GM23338 (cell line): ENCODE measurements around the gene TMEM191C. TPM values are rescaled to one million over a fixed set of nuclear protein-coding genes. Genes with fewer than 3 reads are reported as not detected.
A peak's percentile ranks its signal among the peaks of the same experiment; 100 is the strongest.
"Not testable (repeated sequence)": the region's sequence is repeated elsewhere in the genome, so short reads cannot be mapped to it uniquely, and the experiment has no call there.

Experiments
- ATAC-seq: fragments of 200-7000 bp; cut with Tn5 transposase; 3 replicates; pipeline ENCODE4 v1.9.1; 2020
- DNase-seq: peaks from one replicate; pipeline ENCODE4 v3.0.0-alpha.2; 2015; ENCODE audit warnings: low spot score
- H2AFZ ChIP-seq: fragments of 200-600 bp; sonication (generic); 2 replicates; pipeline ENCODE4 v1.8.0; 2016; ENCODE audit warnings: antibody characterized with exemption, mild to moderate bottlenecking, moderate library complexity
- H3F3A ChIP-seq: fragments of 200-600 bp; sonication (generic); replicated peaks from 2 replicates; pipeline ENCODE4 v1.8.0; 2017; ENCODE audit warnings: antibody characterized with exemption, mixed run types, low read depth
- H3K27ac ChIP-seq: fragments of 200-600 bp; sonication (generic); 2 replicates; pipeline ENCODE4 v1.6.1; 2016; ENCODE audit warnings: low read depth
- H3K27me3 ChIP-seq: fragments of 200-600 bp; sonication (generic); 2 replicates; pipeline ENCODE4 v1.8.0; 2016; ENCODE audit warnings: mild to moderate bottlenecking, mixed run types, moderate library complexity; ENCODE audit not compliant: insufficient read depth
- H3K36me3 ChIP-seq: fragments of 200-600 bp; sonication (generic); 2 replicates; pipeline ENCODE4 v1.8.0; 2016; ENCODE audit warnings: mild to moderate bottlenecking; ENCODE audit not compliant: insufficient read depth
- H3K4me1 ChIP-seq: fragments of 200-600 bp; sonication (generic); 2 replicates; pipeline ENCODE4 v1.8.0; 2016; ENCODE audit warnings: mild to moderate bottlenecking, moderate library complexity; ENCODE audit not compliant: insufficient read depth
- H3K4me2 ChIP-seq: fragments of 200-600 bp; sonication (generic); 2 replicates; pipeline ENCODE4 v1.7.1; 2017; ENCODE audit warnings: mixed run types
- H3K4me3 ChIP-seq: fragments of 200-600 bp; sonication (generic); 2 replicates; pipeline ENCODE4 v1.6.1; 2016; ENCODE audit warnings: mixed run types
- H3K79me2 ChIP-seq: fragments of 200-600 bp; sonication (generic); replicated peaks from 2 replicates; pipeline ENCODE4 v1.8.0; 2017; ENCODE audit warnings: mild to moderate bottlenecking; ENCODE audit not compliant: insufficient read depth
- H3K9me2 ChIP-seq: fragments of 200-600 bp; sonication (generic); 2 replicates; pipeline ENCODE4 v1.8.0; 2017; ENCODE audit not compliant: insufficient read depth
- H4K20me1 ChIP-seq: fragments of 200-600 bp; sonication (generic); replicated peaks from 2 replicates; pipeline ENCODE4 v1.8.0; 2017; ENCODE audit warnings: mild to moderate bottlenecking; ENCODE audit not compliant: insufficient read depth
- H3K27ac Mint-ChIP-seq: 2 replicates; pipeline ENCODE4 v1.8.0; 2020; ENCODE audit warnings: inconsistent platforms, mild to moderate bottlenecking, moderate library complexity, mixed read lengths
- H3K27me3 Mint-ChIP-seq: 3 replicates; pipeline ENCODE4 v1.8.0; 2022; ENCODE audit warnings: low read depth, mild to moderate bottlenecking, moderate library complexity, mixed read lengths, inconsistent platforms; ENCODE audit not compliant: insufficient read depth, poor library complexity
- H3K36me3 Mint-ChIP-seq: 3 replicates; pipeline ENCODE4 v1.8.0; 2021; ENCODE audit warnings: low read depth, mild to moderate bottlenecking, inconsistent platforms, moderate library complexity, mixed read lengths
- H3K4me1 Mint-ChIP-seq: 3 replicates; pipeline ENCODE4 v1.8.0; 2020; ENCODE audit warnings: mild to moderate bottlenecking, inconsistent platforms, mixed read lengths
- H3K4me3 Mint-ChIP-seq: 3 replicates; pipeline ENCODE4 v1.8.0; 2021; ENCODE audit warnings: moderate library complexity, mild to moderate bottlenecking, inconsistent platforms, mixed read lengths
- H3K9me3 Mint-ChIP-seq: 3 replicates; pipeline ENCODE4 v1.8.0; 2020; ENCODE audit warnings: moderate library complexity, mild to moderate bottlenecking, inconsistent platforms, mixed read lengths
- polyA plus RNA-seq: library from polyadenylated mRNA; unstranded; fragments of >200 nt; fragmentation: Nextera tagmentation; extraction: Ambion mirVana; gene quantifications from 2 replicates; pipeline ENCODE4 v1.2.1, GENCODE V29; 2016
- total RNA-seq: library from RNA; depleted of rRNA; stranded (reverse); fragments of >200 nt; shearing (Covaris generic); gene quantifications from 2 replicates; pipeline ENCODE4 v1.2.3, GENCODE V29; 2014

The TMEM191C gene
- total and polyA plus RNA-seq, 2 experiments from 2014 or later: 2.8 to 6.1 TPM

GRCh38 chr22:21434378-21435233 is 32.6 kb upstream of the TMEM191C start:
- not testable (repeated sequence) for H3K4me3 ChIP-seq, H3F3A ChIP-seq, H3K4me2 ChIP-seq, H3K27ac Mint-ChIP-seq, H3K9me2 ChIP-seq, H4K20me1 ChIP-seq, H3K4me1 Mint-ChIP-seq, DNase-seq, H3K27ac ChIP-seq, H3K79me2 ChIP-seq, H2AFZ ChIP-seq, H3K36me3 Mint-ChIP-seq, H3K9me3 Mint-ChIP-seq, ATAC-seq, H3K36me3 ChIP-seq, H3K27me3 Mint-ChIP-seq, H3K4me1 ChIP-seq, H3K27me3 ChIP-seq, H3K4me3 Mint-ChIP-seq

DNA sequence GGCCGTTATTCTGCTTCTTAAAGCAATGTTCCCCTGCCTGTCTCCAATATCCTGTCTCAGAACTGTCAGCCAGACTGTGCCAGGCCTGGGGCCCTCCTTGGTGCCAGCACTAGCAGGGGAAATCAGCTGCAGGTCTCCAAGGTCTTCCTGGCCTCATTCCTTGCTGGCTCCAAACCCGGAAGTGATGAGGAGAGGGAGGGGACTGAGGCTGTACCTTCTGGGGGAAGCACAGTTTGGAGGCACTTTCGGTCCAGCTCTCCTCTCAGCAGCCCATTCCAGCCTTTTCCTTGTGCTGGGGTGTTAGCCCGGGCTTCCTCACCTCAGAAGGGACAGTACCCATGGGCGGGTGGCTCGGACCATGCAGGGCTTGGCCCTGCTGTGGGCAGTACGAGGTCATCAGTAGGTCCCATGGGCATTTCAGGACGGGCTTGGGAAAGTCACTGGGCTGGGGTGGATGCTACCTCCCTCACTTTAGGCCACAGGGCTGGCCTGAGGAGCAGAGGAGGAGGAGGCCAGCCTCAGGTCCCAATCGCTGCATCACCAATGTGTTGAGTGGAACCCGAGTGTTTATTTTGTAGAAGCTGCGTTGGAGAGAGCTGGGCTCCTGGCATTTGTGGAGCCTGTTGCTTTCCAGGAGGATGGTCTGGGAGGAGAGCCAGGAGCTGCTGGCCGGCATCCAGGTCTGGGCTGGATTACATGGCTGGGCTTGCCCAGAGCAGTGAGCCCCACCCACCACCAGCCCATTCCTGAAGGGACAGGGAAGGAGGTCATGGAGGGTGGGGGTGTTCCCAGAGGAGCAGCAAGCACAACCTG is 31.0 kb upstream of the TMEM191C start:
- not testable (repeated sequence) for H3K36me3 Mint-ChIP-seq

GRCh38 chr22:21438013-21438412 is 29.2 kb upstream of the TMEM191C start:
- H3K4me3 ChIP-seq, H3K9me2 ChIP-seq, H3K27ac Mint-ChIP-seq, ATAC-seq, H2AFZ ChIP-seq, DNase-seq, H3K4me1 Mint-ChIP-seq, H3K27ac ChIP-seq, H3K27me3 ChIP-seq, H4K20me1 ChIP-seq, H3K27me3 Mint-ChIP-seq, H3K36me3 Mint-ChIP-seq, H3K4me3 Mint-ChIP-seq, H3K4me1 ChIP-seq, H3K4me2 ChIP-seq, H3K9me3 Mint-ChIP-seq, H3K36me3 ChIP-seq, H3K79me2 ChIP-seq, H3F3A ChIP-seq: not testable (repeated sequence)

More for the DNA sequence above, 31.0 kb upstream of the TMEM191C start:
- H3K27ac Mint-ChIP-seq, H4K20me1 ChIP-seq, H3K4me1 ChIP-seq, H3K4me1 Mint-ChIP-seq, H3K27me3 ChIP-seq, H3K79me2 ChIP-seq, DNase-seq, H3K27ac ChIP-seq, H3K4me3 ChIP-seq, H3K9me3 Mint-ChIP-seq, H2AFZ ChIP-seq, H3K27me3 Mint-ChIP-seq, H3K4me3 Mint-ChIP-seq, ATAC-seq, H3K4me2 ChIP-seq, H3K9me2 ChIP-seq, H3F3A ChIP-seq, H3K36me3 ChIP-seq: not testable (repeated sequence)

DNA sequence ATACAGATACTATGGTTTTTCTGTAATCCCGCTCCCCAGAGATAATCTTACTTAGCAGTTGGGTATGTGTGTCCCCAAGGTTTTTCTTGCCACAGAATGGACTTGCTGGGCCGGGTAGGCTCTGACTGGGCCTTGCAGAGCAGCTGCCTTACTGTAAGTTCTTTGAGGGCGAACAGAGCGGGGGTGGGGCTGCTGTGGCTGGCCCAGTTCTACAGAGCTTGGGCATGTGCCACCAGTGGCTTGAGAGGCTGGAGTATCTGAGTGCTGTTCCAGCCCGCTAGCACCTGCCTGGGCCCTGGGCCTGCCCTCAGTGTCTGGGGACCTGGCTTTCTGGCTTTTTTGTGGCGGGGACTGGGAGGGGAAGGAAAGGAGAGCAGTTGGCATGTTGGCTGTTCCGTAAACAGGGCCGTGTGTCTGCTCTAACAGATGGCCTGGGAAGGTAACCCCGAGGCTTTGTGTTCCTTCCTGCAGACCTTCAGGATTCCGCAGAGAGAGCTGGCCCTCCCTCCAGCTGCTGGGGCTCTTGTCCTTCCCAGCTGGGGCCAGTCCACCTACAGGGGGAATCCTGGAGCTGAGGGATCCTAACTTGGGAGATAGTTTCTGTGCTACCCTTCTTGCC is 27.1 kb upstream of the TMEM191C start:
- not testable (repeated sequence) for H3K36me3 ChIP-seq, DNase-seq, H3K4me3 ChIP-seq, H3K9me2 ChIP-seq, H2AFZ ChIP-seq, H3K27ac Mint-ChIP-seq, H4K20me1 ChIP-seq, H3K27me3 ChIP-seq, H3K4me1 ChIP-seq, H3K27ac ChIP-seq, H3K27me3 Mint-ChIP-seq, H3F3A ChIP-seq, H3K36me3 Mint-ChIP-seq, H3K9me3 Mint-ChIP-seq, H3K4me2 ChIP-seq, H3K4me3 Mint-ChIP-seq
- ATAC-seq: peak; percentile 7
- H3K4me1 Mint-ChIP-seq: peaks cover 13% of the 10 kb centered on the region
- H3K79me2 ChIP-seq: peaks cover 10% of the 10 kb centered on the region; the same call in 1 of the 2 replicates

DNA sequence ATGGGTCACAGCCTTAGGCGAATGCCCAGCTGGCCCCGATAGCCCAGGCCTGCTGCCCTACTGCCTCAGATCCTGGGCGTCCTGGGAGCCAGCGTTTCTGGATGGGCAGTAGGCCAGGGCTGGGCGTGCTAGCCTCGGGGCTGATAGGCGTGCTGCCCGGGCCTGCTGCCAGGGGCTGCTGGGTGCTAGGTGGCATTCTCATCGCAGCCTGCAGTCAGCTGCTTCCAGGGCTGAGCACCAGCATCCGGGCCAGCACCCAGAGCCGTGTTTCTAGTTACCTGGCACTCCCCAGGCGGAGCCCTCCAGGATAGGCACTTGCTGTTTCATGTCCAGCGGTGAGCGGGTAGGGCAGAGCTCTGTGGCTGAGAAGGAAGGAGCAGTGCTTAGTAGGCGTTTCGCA is 26.5 kb upstream of the TMEM191C start:
- peaks cover 13% of the 10 kb centered on the region for H3K4me1 Mint-ChIP-seq
- not testable (repeated sequence) for H3K27ac Mint-ChIP-seq, H3K27me3 ChIP-seq, H4K20me1 ChIP-seq, H3K4me3 Mint-ChIP-seq, H3K36me3 ChIP-seq, H3K36me3 Mint-ChIP-seq, H3K9me2 ChIP-seq, H3K4me1 ChIP-seq, H3K4me2 ChIP-seq, DNase-seq, H3K27ac ChIP-seq, H3K4me3 ChIP-seq, H2AFZ ChIP-seq, H3K27me3 Mint-ChIP-seq, H3K9me3 Mint-ChIP-seq, H3F3A ChIP-seq, ATAC-seq
- peaks cover 10% of the 10 kb centered on the region; the same call in 1 of the 2 replicates for H3K79me2 ChIP-seq

- not testable (repeated sequence) for H3K4me2 ChIP-seq, ATAC-seq, DNase-seq, H3K9me2 ChIP-seq, H3K4me1 ChIP-seq, H3K9me3 Mint-ChIP-seq, H3K4me3 Mint-ChIP-seq, H3K27ac Mint-ChIP-seq, H3F3A ChIP-seq, H4K20me1 ChIP-seq, H3K36me3 ChIP-seq, H3K4me3 ChIP-seq, H3K27ac ChIP-seq, H3K27me3 ChIP-seq, H3K27me3 Mint-ChIP-seq, H2AFZ ChIP-seq
- Mint-ChIP-seq H3K4me1 (peaks cover 13% of the 10 kb centered on the region), H3K36me3 (peaks cover 10% of the 10 kb centered on the region; the same call in 1 of the 3 replicates)
- peaks cover 10% of the 10 kb centered on the region; the same call in 1 of the 2 replicates for H3K79me2 ChIP-seq
Measured at GRCh38 chr22:21441170-21441569, 26.0 kb upstream of the TMEM191C start.
